Left lobe of liver (tissue), 2 donors: ENCODE results near the gene TCIRG1. TPM values are rescaled to one million over a fixed set of nuclear protein-coding genes. Genes with fewer than 3 reads are reported as not detected.
A peak's percentile ranks its signal among the peaks of the same experiment; 100 is the strongest.

Source experiments
- ATAC-seq: fragments of 200-7000 bp; cut with Tn5 transposase; one replicate; pipeline ENCODE4 v1.9.1; 2020; ENCODE audit warnings: mild to moderate bottlenecking, moderate library complexity
- DNase-seq: peaks from one replicate; pipeline ENCODE4 v3.0.0-alpha.2; 2020; ENCODE audit warnings: low spot score
- total RNA-seq: library from RNA; stranded (reverse); gene quantifications from one replicate; pipeline ENCODE4 v1.2.1, GENCODE V29; 2021
- donor health status: DM: no; HTN: no; CAD: no; lungs with moderate emphysema.
- donor health status: DM: no; HTN: yes; CAD: no.

The TCIRG1 gene
- total RNA-seq, 1 donor from 2014 or later: 66.5 TPM

GRCh38 chr11:68016904-68017817 is 21.7 kb upstream of the TCIRG1 start:
- ATAC-seq: peak; percentile 63
- no peak for DNase-seq

- DNase-seq (no peak), ATAC-seq (no peak)
These were observed 20.7 kb upstream of the TCIRG1 start for GRCh38 chr11:68017980-68018729.

- ATAC-seq: no peak
- DNase-seq: no peak
These were observed 20.1 kb upstream of the TCIRG1 start for GRCh38 chr11:68018730-68019190.

- ATAC-seq: no peak
- no peak for DNase-seq
These were observed 19.3 kb upstream of the TCIRG1 start for GRCh38 chr11:68019486-68019885.

GRCh38 chr11:68020575-68020974 is 18.2 kb upstream of the TCIRG1 start:
- no peak for ATAC-seq
- no peak for DNase-seq

- peak; percentile 70 for DNase-seq
- peak; percentile 88 for ATAC-seq
These were observed 17.5 kb upstream of the TCIRG1 start for GRCh38 chr11:68021167-68021787.

- ATAC-seq (no peak), DNase-seq (no peak)
These were observed 16.3 kb upstream of the TCIRG1 start for GRCh38 chr11:68022531-68022930.

- ATAC-seq (no peak), DNase-seq (no peak)
These were observed 14.3 kb upstream of the TCIRG1 start for GRCh38 chr11:68024508-68024907.

- peak; percentile 9 for ATAC-seq
These were observed 13.8 kb upstream of the TCIRG1 start for GRCh38 chr11:68025047-68025446.

GRCh38 chr11:68026391-68027105 is 12.3 kb upstream of the TCIRG1 start:
- no peak for DNase-seq
- ATAC-seq: no peak

More at GRCh38 chr11:68025047-68025446, 13.8 kb upstream of the TCIRG1 start:
- DNase-seq: no peak

GRCh38 chr11:68027667-68028066 is 11.2 kb upstream of the TCIRG1 start:
- DNase-seq: no peak
- ATAC-seq: no peak

GRCh38 chr11:68028802-68029545 is 9.9 kb upstream of the TCIRG1 start:
- DNase-seq: no peak
- ATAC-seq: no peak

GRCh38 chr11:68030318-68031143 is 8.3 kb upstream of the TCIRG1 start, which contains the start of gene NDUFS8:
TSS of gene NDUFS8 (plus strand) at chr11:68030681. CDS start at chr11:68032152, 1,471 bp downstream.
- peak; percentile 81 for ATAC-seq

GRCh38 chr11:68031144-68031464 is 7.7 kb upstream of the TCIRG1 start:
- DNase-seq: no peak
- peak; percentile 6 for ATAC-seq

More at GRCh38 chr11:68030318-68031143, 8.3 kb upstream of the TCIRG1 start, which contains the start of gene NDUFS8:
- peak; percentile 96 for DNase-seq

GRCh38 chr11:68032003-68032402 is 6.8 kb upstream of the TCIRG1 start:
- DNase-seq (no peak), ATAC-seq (no peak)

GRCh38 chr11:68032997-68033707 is 5.7 kb upstream of the TCIRG1 start:
- DNase-seq (no peak), ATAC-seq (peak; percentile 1)

GRCh38 chr11:68033708-68034045 is 5.1 kb upstream of the TCIRG1 start:
- DNase-seq: peak; percentile 91
- ATAC-seq: peak; percentile 49

- DNase-seq (no peak), ATAC-seq (no peak)
These were observed 3.5 kb upstream of the TCIRG1 start for GRCh38 chr11:68035266-68035876.
